Tibial nerve (tissue), 4 donors: ENCODE results near the gene TMEM239. TPM values are rescaled to one million over a fixed set of nuclear protein-coding genes. Genes with fewer than 3 reads are reported as not detected.

ENCODE experiments used
- DNase-seq, 2 donors: peaks; one replicate each; pipeline ENCODE4 v3.0.0-alpha.2; 2019; ENCODE audit warnings: low spot score in 2 of 2
- H3K27ac ChIP-seq, 4 donors: fragments of 200-600 bp; sonication (generic) in 3 of 4; one replicate each; pipeline ENCODE4 v1.5.1; 2017 to 2019; ENCODE audit warnings: mild to moderate bottlenecking in 1 of 4
- H3K27me3 ChIP-seq, 2 donors: fragments of 200-600 bp; sonication (generic) in 1 of 2; one replicate each; pipeline versions ENCODE4 v1.5.1 to v1.6.0; 2017 to 2019
- H3K36me3 ChIP-seq, 3 donors: fragments of 200-600 bp; sonication (generic); one replicate each; pipeline ENCODE4 v1.5.1; 2018 to 2019
- H3K4me1 ChIP-seq, 4 donors: fragments of 200-600 bp; sonication (generic) in 3 of 4; one replicate each; pipeline ENCODE4 v1.5.1; 2017 to 2019
- H3K4me3 ChIP-seq, 4 donors: fragments of 200-600 bp; sonication (generic) in 3 of 4; one replicate each; pipeline ENCODE4 v1.5.1; 2017 to 2019; ENCODE audit warnings: mild to moderate bottlenecking in 1 of 4, moderate library complexity in 1 of 4
- H3K9me3 ChIP-seq, 4 donors: fragments of 200-600 bp; sonication (generic) in 3 of 4; one replicate each; pipeline ENCODE4 v1.5.1; 2017 to 2019
- CTCF ChIP-seq, 5 experiments: fragments of 200-600 bp in 3 of 5; fragments of 450-650 bp in 2 of 5; sonication (generic) in 3 of 5; IDR thresholded peaks; one replicate each; pipeline ENCODE4 v1.5.1; 2016 to 2019; ENCODE audit warnings: antibody characterized with exemption in 5 of 5, mild to moderate bottlenecking in 3 of 5, moderate library complexity in 2 of 5
- EP300 ChIP-seq, 2 donors: sonication (generic); formaldehyde crosslinking; IDR thresholded peaks; one replicate each; pipeline ENCODE4 v1.6.1; 2017; ENCODE audit warnings: antibody characterized with exemption in 2 of 2, mild to moderate bottlenecking in 1 of 2
- POLR2A ChIP-seq, 2 donors: fragments of 450-650 bp; IDR thresholded peaks; one replicate each; pipeline ENCODE4 v1.6.1; 2017; ENCODE audit warnings: antibody characterized with exemption in 2 of 2, mild to moderate bottlenecking in 2 of 2, moderate library complexity in 2 of 2
- WGBS, 2 donors: methylation state at CpG; one replicate each; pipeline ENCODE4 v1.1.5; 2018; 5-methylcytosine and 5-hydroxymethylcytosine counted together
- total RNA-seq, 4 donors: library from RNA; depleted of rRNA; stranded (reverse); fragments of >200 nt; gene quantifications; one replicate each; pipeline ENCODE4 v1.1.0, GENCODE V29; 2016

TMEM239 gene
- total RNA-seq, 4 donors from 2014 or later, result not detected

- Histone ChIP-seq H3K4me1 (peaks cover 0 to 21% (median 5%) of the 10 kb centered on the region in 4 donors), H3K9me3 (no peaks in the 10 kb centered on the region), H3K36me3 (no peaks in the 10 kb centered on the region), H3K4me3 (no peak overlapping the region), H3K27ac (no peak overlapping the region), H3K27me3 (peaks cover 0 to 55% of the 10 kb centered on the region in 2 donors)
- TF ChIP-seq CTCF (IDR thresholded peaks at IDR 0.05), result no peak
- no peak for TF ChIP-seq POLR2A (IDR thresholded peaks at IDR 0.05)
- TF ChIP-seq EP300 (IDR thresholded peaks at IDR 0.05), result no peak
- DNase-seq, result no peak
- 82 to 89% methylated on average over 14 to 20 of the region's 20 CpGs for WGBS, 2 donors
Observed at GRCh38 chr20:2796011-2796660, 20.0 kb upstream of the TMEM239 start.

GRCh38 chr20:2797136-2797983, 18.8 kb upstream of the TMEM239 start:
- H3K9me3 ChIP-seq, result no peaks in the 10 kb centered on the region
- H3K27me3 ChIP-seq, result peaks cover 0 to 68% of the 10 kb centered on the region in 2 donors
- TF ChIP-seq POLR2A (IDR thresholded peaks at IDR 0.05) (no peak), CTCF (IDR thresholded peaks at IDR 0.05) (no peak), EP300 (IDR thresholded peaks at IDR 0.05) (no peak)
- H3K4me3 ChIP-seq, result no peak overlapping the region
- H3K4me1 ChIP-seq, result peaks cover 0 to 27% (median 5%) of the 10 kb centered on the region in 4 donors
- no peaks in the 10 kb centered on the region for H3K36me3 ChIP-seq
- no peak for DNase-seq
- no peak overlapping the region for H3K27ac ChIP-seq
- 77 to 78% methylated on average over 10 to 11 of the region's 16 CpGs for WGBS, 2 donors

GRCh38 chr20:2798095-2798805, 17.9 kb upstream of the TMEM239 start:
- no peak for DNase-seq
- WGBS, 2 donors, result 85 to 90% methylated on average over 16 to 19 of the region's 19 CpGs
- Histone ChIP-seq H3K4me3 (no peak overlapping the region), H3K27me3 (peaks cover 0 to 68% of the 10 kb centered on the region in 2 donors), H3K9me3 (no peaks in the 10 kb centered on the region), H3K36me3 (no peaks in the 10 kb centered on the region), H3K27ac (no peak overlapping the region), H3K4me1 (peaks cover 0 to 27% (median 5%) of the 10 kb centered on the region in 4 donors)
- TF ChIP-seq POLR2A (IDR thresholded peaks at IDR 0.05), result no peak

GRCh38 chr20:2798814-2799213, 17.4 kb upstream of the TMEM239 start:
- Histone ChIP-seq H3K36me3 (no peaks in the 10 kb centered on the region), H3K4me3 (no peak overlapping the region), H3K9me3 (no peaks in the 10 kb centered on the region), H3K27me3 (peaks cover 0 to 68% of the 10 kb centered on the region in 2 donors), H3K4me1 (peaks cover 0 to 27% (median 5%) of the 10 kb centered on the region in 4 donors), H3K27ac (no peak overlapping the region)
- TF ChIP-seq EP300 (IDR thresholded peaks at IDR 0.05) (no peak), POLR2A (IDR thresholded peaks at IDR 0.05) (no peak), CTCF (IDR thresholded peaks at IDR 0.05) (no peak)
- 71 to 80% methylated on average over 6 of the region's 6 CpGs for WGBS, 2 donors
- no peak for DNase-seq

GRCh38 chr20:2799271-2799670, 16.9 kb upstream of the TMEM239 start:
- Histone ChIP-seq H3K4me3 (peak overlapping the region in 1 of 4 donors; percentile 36), H3K27me3 (peaks cover 0 to 68% of the 10 kb centered on the region in 2 donors), H3K27ac (no peak overlapping the region), H3K9me3 (no peaks in the 10 kb centered on the region), H3K36me3 (no peaks in the 10 kb centered on the region), H3K4me1 (peaks cover 0 to 27% (median 5%) of the 10 kb centered on the region in 4 donors)
- TF ChIP-seq POLR2A (IDR thresholded peaks at IDR 0.05) (no peak), EP300 (IDR thresholded peaks at IDR 0.05) (no peak), CTCF (IDR thresholded peaks at IDR 0.05) (no peak)
- no peak for DNase-seq
- 45 to 52% methylated on average over 8 to 9 of the region's 9 CpGs for WGBS, 2 donors
